HG03108 (cell line): ENCODE results near the gene PLCB3.

ENCODE experiments used
- ATAC-seq: cut with Tn5 transposase; IDR thresholded peaks from one replicate; pipeline ENCODE4 v1.9.1; 2021; ENCODE audit warnings: moderate library complexity; ENCODE audit not compliant: unreplicated experiment

PLCB3 gene

GRCh38 chr11:64317961-64318765 lies 66.8 kb downstream of the PLCB3 start, which contains the start of gene PRDX5:
TSS of gene PRDX5 (plus strand) at chr11:64318121. CDS start at chr11:64318216, 95 bp downstream.
- peak; percentile 68 for ATAC-seq
